ENCODE results near the gene PFKM. TPM values are rescaled to one million over a fixed set of nuclear protein-coding genes. Genes with fewer than 3 reads are reported as not detected.

The PFKM gene
- total RNA-seq, 1 donor from 2014 or later, result 80.3 TPM

DNA sequence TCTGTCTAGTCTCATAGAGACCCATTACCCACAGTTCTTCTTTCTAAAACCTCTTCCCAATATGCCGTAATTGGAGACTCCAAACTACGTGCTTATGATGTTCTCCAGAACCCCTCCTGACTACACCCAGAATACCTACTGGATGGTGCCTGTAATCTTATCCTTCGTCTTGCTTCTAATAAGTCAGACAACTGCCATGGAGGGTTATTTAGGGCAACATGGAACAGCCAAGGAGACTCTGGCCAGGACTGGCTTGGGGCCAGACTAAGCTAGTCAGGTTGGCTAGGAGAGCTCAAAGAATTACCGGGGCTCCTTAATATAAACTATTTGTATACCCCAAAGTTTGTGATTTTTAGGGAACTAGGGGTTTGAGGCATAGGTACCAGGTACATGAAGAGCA, 6.8 kb downstream of the PFKM start:
- H3K79me2 ChIP-seq (ENCODE audit: insufficient read depth, low read length), result peaks cover 11% of the 10 kb centered on the region
- peaks cover 41% of the 10 kb centered on the region for H3K36me3 ChIP-seq (ENCODE audit: insufficient read depth, low read length)
- Mint-ChIP-seq H3K27ac (ENCODE audit: unreplicated experiment) (no peak overlapping the region), H3K27me3 (ENCODE audit: low read depth, unreplicated experiment) (no peaks in the 10 kb centered on the region), H3K4me3 (ENCODE audit: unreplicated experiment) (no peak overlapping the region), H3K36me3 (ENCODE audit: low read depth, unreplicated experiment) (peaks cover 21% of the 10 kb centered on the region), H3K9me3 (ENCODE audit: unreplicated experiment) (no peaks in the 10 kb centered on the region), H3K4me1 (ENCODE audit: low read depth, unreplicated experiment) (peaks cover 4% of the 10 kb centered on the region)
- peaks cover 20% of the 10 kb centered on the region for H4K20me1 ChIP-seq (ENCODE audit: insufficient read depth, low read length)
- TF ChIP-seq CTCF (IDR thresholded peaks at IDR 0.05; ENCODE audit: insufficient read depth, low read depth, low read length), result no peak
- no peak for TF ChIP-seq EZH2 (IDR thresholded peaks at IDR 0.05; ENCODE audit: insufficient read depth, low read length)
- no peak overlapping the region for H3K27ac ChIP-seq (ENCODE audit: low read depth, low read length)
- H3K9ac ChIP-seq (ENCODE audit: low read length), result no peak overlapping the region
- DNase-seq (ENCODE audit: low read depth) (no peak), FAIRE-seq (no peak)
- H3K27me3 ChIP-seq (ENCODE audit: insufficient read depth, low read length), result no peaks in the 10 kb centered on the region
- no peak overlapping the region for H3K4me2 ChIP-seq (ENCODE audit: low read length)
- no peak overlapping the region for H3K4me3 ChIP-seq (ENCODE audit: insufficient read depth, low read depth, low read length)
- no peaks in the 10 kb centered on the region for H3K9me3 ChIP-seq (ENCODE audit: insufficient read depth, low read depth, low read length)
- H2AFZ ChIP-seq (ENCODE audit: low read depth, low read length), result no peak overlapping the region
- no peaks in the 10 kb centered on the region for H3K4me1 ChIP-seq (ENCODE audit: insufficient read depth, low read length)

GRCh38 chr12:48126953-48127630, 7.9 kb downstream of the PFKM start:
- H4K20me1 ChIP-seq (ENCODE audit: insufficient read depth, low read length), result peaks cover 14% of the 10 kb centered on the region
- peaks cover 50% of the 10 kb centered on the region for H3K36me3 ChIP-seq (ENCODE audit: insufficient read depth, low read length)
- Mint-ChIP-seq H3K27ac (ENCODE audit: unreplicated experiment) (no peak overlapping the region), H3K27me3 (ENCODE audit: low read depth, unreplicated experiment) (no peaks in the 10 kb centered on the region), H3K9me3 (ENCODE audit: unreplicated experiment) (no peaks in the 10 kb centered on the region), H3K4me3 (ENCODE audit: unreplicated experiment) (no peak overlapping the region), H3K36me3 (ENCODE audit: low read depth, unreplicated experiment) (peaks cover 26% of the 10 kb centered on the region), H3K4me1 (ENCODE audit: low read depth, unreplicated experiment) (peaks cover 4% of the 10 kb centered on the region)
- no peaks in the 10 kb centered on the region for H3K4me1 ChIP-seq (ENCODE audit: insufficient read depth, low read length)
- peaks cover under 1% of the 10 kb centered on the region for H3K79me2 ChIP-seq (ENCODE audit: insufficient read depth, low read length)
- no peak overlapping the region for H2AFZ ChIP-seq (ENCODE audit: low read depth, low read length)
- FAIRE-seq (no peak), DNase-seq (ENCODE audit: low read depth) (no peak)
- H3K4me3 ChIP-seq (ENCODE audit: insufficient read depth, low read depth, low read length), result no peak overlapping the region
- H3K9me3 ChIP-seq (ENCODE audit: insufficient read depth, low read depth, low read length), result no peaks in the 10 kb centered on the region
- H3K27me3 ChIP-seq (ENCODE audit: insufficient read depth, low read length), result no peaks in the 10 kb centered on the region
- no peak overlapping the region for H3K4me2 ChIP-seq (ENCODE audit: low read length)
- no peak overlapping the region for H3K9ac ChIP-seq (ENCODE audit: low read length)
- TF ChIP-seq CTCF (IDR thresholded peaks at IDR 0.05; ENCODE audit: insufficient read depth, low read depth, low read length), result no peak
- no peak for TF ChIP-seq EZH2 (IDR thresholded peaks at IDR 0.05; ENCODE audit: insufficient read depth, low read length)
- H3K27ac ChIP-seq (ENCODE audit: low read depth, low read length), result no peak overlapping the region

DNA sequence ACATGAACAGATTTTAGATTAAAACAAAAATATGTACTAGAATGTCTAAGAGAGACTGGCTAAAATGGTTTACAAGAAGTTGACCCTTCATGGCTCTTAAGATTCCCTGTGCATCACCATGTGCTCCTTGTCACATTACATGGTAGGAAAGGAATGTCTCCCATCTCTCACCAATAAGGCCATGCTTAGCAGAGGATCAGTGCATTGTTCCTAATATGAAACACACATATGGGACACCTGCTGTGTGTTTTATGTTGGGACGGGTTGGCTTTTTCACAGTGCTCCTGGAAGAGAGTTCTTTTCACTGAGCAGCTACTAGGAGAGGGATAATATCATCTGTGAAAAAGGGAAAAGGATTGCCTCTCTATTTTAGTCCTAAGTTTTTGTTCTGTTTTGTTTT, 9.6 kb downstream of the PFKM start:
- Histone ChIP-seq H3K79me2 (ENCODE audit: insufficient read depth, low read length) (no peaks in the 10 kb centered on the region), H3K9ac (ENCODE audit: low read length) (no peak overlapping the region), H4K20me1 (ENCODE audit: insufficient read depth, low read length) (peaks cover 14% of the 10 kb centered on the region), H3K27me3 (ENCODE audit: insufficient read depth, low read length) (no peaks in the 10 kb centered on the region), H2AFZ (ENCODE audit: low read depth, low read length) (no peak overlapping the region), H3K4me2 (ENCODE audit: low read length) (no peak overlapping the region), H3K36me3 (ENCODE audit: insufficient read depth, low read length) (peaks cover 48% of the 10 kb centered on the region), H3K4me1 (ENCODE audit: insufficient read depth, low read length) (no peaks in the 10 kb centered on the region), H3K4me3 (ENCODE audit: insufficient read depth, low read depth, low read length) (no peak overlapping the region), H3K9me3 (ENCODE audit: insufficient read depth, low read depth, low read length) (no peaks in the 10 kb centered on the region), H3K27ac (ENCODE audit: low read depth, low read length) (no peak overlapping the region)
- FAIRE-seq (no peak), DNase-seq (ENCODE audit: low read depth) (no peak)
- Mint-ChIP-seq H3K27ac (ENCODE audit: unreplicated experiment) (no peak overlapping the region), H3K27me3 (ENCODE audit: low read depth, unreplicated experiment) (no peaks in the 10 kb centered on the region), H3K4me3 (ENCODE audit: unreplicated experiment) (no peak overlapping the region), H3K36me3 (ENCODE audit: low read depth, unreplicated experiment) (peaks cover 30% of the 10 kb centered on the region), H3K4me1 (ENCODE audit: low read depth, unreplicated experiment) (no peaks in the 10 kb centered on the region), H3K9me3 (ENCODE audit: unreplicated experiment) (no peaks in the 10 kb centered on the region)
- TF ChIP-seq EZH2 (IDR thresholded peaks at IDR 0.05; ENCODE audit: insufficient read depth, low read length) (no peak), CTCF (IDR thresholded peaks at IDR 0.05; ENCODE audit: insufficient read depth, low read depth, low read length) (no peak)

Data from astrocyte (in vitro differentiated cells and primary cell).